Keratinocyte (primary cell): Measurements from ENCODE around the gene PEX1. TPM values are rescaled to one million over a fixed set of nuclear protein-coding genes. Genes with fewer than 3 reads are reported as not detected.

Experiments used
- DNase-seq: peaks from one replicate; pipeline ENCODE4 v3.0.0-alpha.2; 2011; ENCODE audit warnings: low read depth, missing footprints, low spot score
- FAIRE-seq: peaks from 2 replicates; lab custom pipeline; 2011; peaks lifted over from hg19 to GRCh38; lab: Jason Lieb, UNC
- H2AFZ ChIP-seq: 2 replicates; pipeline ENCODE4 v1.6.0; 2012; ENCODE audit warnings: low read length, control low read depth, inconsistent platforms; ENCODE audit not compliant: control insufficient read depth
- H3K27ac ChIP-seq: 2 replicates; pipeline ENCODE4 v1.5.1; 2011; ENCODE audit warnings: low read length; ENCODE audit not compliant: control insufficient read depth, insufficient read depth
- H3K27me3 ChIP-seq: 3 replicates; pipeline ENCODE4 v1.6.0; 2011; ENCODE audit warnings: low read length; ENCODE audit not compliant: control insufficient read depth, insufficient read depth; ENCODE audit errors: extremely low read depth
- H3K36me3 ChIP-seq, 2 experiments: 2 replicates in 1 of 2; 3 replicates in 1 of 2; pipeline ENCODE4 v1.5.1; 2011; ENCODE audit warnings: low read length in 2 of 2, mild to moderate bottlenecking in 1 of 2; ENCODE audit not compliant: control insufficient read depth in 2 of 2, insufficient read depth in 2 of 2; ENCODE audit errors: extremely low read depth in 1 of 2
- H3K4me1 ChIP-seq: 3 replicates; pipeline ENCODE4 v1.5.1; 2011; ENCODE audit warnings: low read length; ENCODE audit not compliant: control insufficient read depth, insufficient read depth; ENCODE audit errors: extremely low read depth
- H3K4me2 ChIP-seq: 3 replicates; pipeline ENCODE4 v1.6.0; 2011; ENCODE audit warnings: low read depth, low read length; ENCODE audit not compliant: control insufficient read depth, insufficient read depth; ENCODE audit errors: extremely low read depth
- H3K4me3 ChIP-seq, 3 experiments: fragments of 200-600 bp in 1 of 3; sonication (generic) in 1 of 3; 2 replicates in 2 of 3; 3 replicates in 1 of 3; pipeline ENCODE4 v1.5.1; 2011 to 2016; ENCODE audit warnings: low read length in 3 of 3, mild to moderate bottlenecking in 3 of 3, control low read depth in 2 of 3, inconsistent platforms in 1 of 3, low read depth in 1 of 3, mixed read lengths in 1 of 3, mixed run types in 1 of 3, moderate library complexity in 1 of 3; ENCODE audit not compliant: control insufficient read depth in 2 of 3, insufficient read depth in 2 of 3; ENCODE audit errors: extremely low read depth in 1 of 3
- H3K79me2 ChIP-seq: 2 replicates; pipeline ENCODE4 v1.6.0; 2012; ENCODE audit warnings: low read length; ENCODE audit not compliant: control insufficient read depth, insufficient read depth
- H3K9ac ChIP-seq: 3 replicates; pipeline ENCODE4 v1.6.0; 2011; ENCODE audit warnings: low read length; ENCODE audit not compliant: control insufficient read depth, insufficient read depth; ENCODE audit errors: extremely low read depth
- H3K9me1 ChIP-seq: 3 replicates; pipeline ENCODE4 v1.6.0; 2011; ENCODE audit warnings: low read length; ENCODE audit not compliant: control insufficient read depth, insufficient read depth; ENCODE audit errors: extremely low read depth
- H3K9me3 ChIP-seq: 2 replicates; pipeline ENCODE4 v1.5.1; 2012; ENCODE audit warnings: low read depth, low read length; ENCODE audit not compliant: control insufficient read depth
- H4K20me1 ChIP-seq: 3 replicates; pipeline ENCODE4 v1.6.0; 2011; ENCODE audit warnings: low read length; ENCODE audit not compliant: control insufficient read depth, insufficient read depth; ENCODE audit errors: extremely low read depth
- CTCF ChIP-seq, 3 experiments: IDR thresholded peaks in 1 of 3; conservative IDR thresholded peaks in 1 of 3; optimal IDR thresholded peaks in 1 of 3; 2 replicates in 2 of 3; 3 replicates in 1 of 3; pipeline versions ENCODE3 to v1.5.1; 2011; ENCODE audit warnings: low read length in 3 of 3, mild to moderate bottlenecking in 3 of 3, moderate library complexity in 2 of 3, control low read depth in 1 of 3, inconsistent platforms in 1 of 3; ENCODE audit not compliant: insufficient read depth in 2 of 3; ENCODE audit errors: extremely low read depth in 1 of 3
- EZH2 ChIP-seq: IDR thresholded peaks from one replicate; pipeline ENCODE4 v1.6.1; 2012; ENCODE audit warnings: inconsistent platforms, mild to moderate bottlenecking, low read length, moderate library complexity
- dilution Hi-C: fragments of 300-500 bp; cut with MboI; formaldehyde crosslinking; loops from one replicate; pipeline ENCODE4 v1.7.0; 2020; ENCODE audit warnings: low sequenced_read_pairs; ENCODE audit not compliant: extremely low pct_ligation_motif_present
- polyA minus RNA-seq, 3 experiments: library from RNA; depleted of rRNA, polyadenylated mRNA; stranded (reverse); fragments of >200 nt; gene quantifications; 1 replicate in 1 of 3; 2 replicates in 1 of 3; 3 replicates in 1 of 3; pipeline ENCODE4 v1.2.3, GENCODE V29; 2011
- polyA plus RNA-seq, 5 experiments: library from polyadenylated mRNA; depleted of rRNA in 3 of 5; stranded (reverse) in 3 of 5; stranded (forward) in 1 of 5; unstranded in 1 of 5; fragments of >200 nt; gene quantifications; 1 replicate in 1 of 5; 2 replicates in 3 of 5; 3 replicates in 1 of 5; pipeline versions ENCODE4 v1.2.1 to v1.2.3, GENCODE V29; 2011 to 2012; ENCODE audit warnings: missing spikeins in 2 of 5, low read depth in 1 of 5, low replicate concordance in 1 of 5

The PEX1 gene
- polyA plus RNA-seq, result 8.2 to 17.4 TPM (median 13.0 TPM) in 3 replicates
- polyA plus RNA-seq (2011; ENCODE audit: low read depth), result 28.0 TPM
- polyA plus RNA-seq (2011; cell fraction: cytosol; rRNA removed), result 4.4 and 7.7 TPM in 2 replicates
- polyA plus RNA-seq (2011; cell fraction: nucleus; rRNA removed), result 17.5 and 26.8 TPM in 2 replicates
- polyA plus RNA-seq (2012; ENCODE audit: low replicate concordance), result 6.7 and 10.0 TPM in 2 replicates
- 4.2 to 12.0 TPM (median 10.0 TPM) in 3 replicates for polyA minus RNA-seq
- polyA minus RNA-seq (2011; cell fraction: cytosol; rRNA and poly(A)+ RNA removed), result 6.7 TPM
- 7.9 and 19.8 TPM in 2 replicates for polyA minus RNA-seq (2011; cell fraction: nucleus; rRNA and poly(A)+ RNA removed)

- H2AFZ ChIP-seq, result peak within 1 kb of the TSS; percentile 99
- H3K9me3 ChIP-seq, result no peaks in the 10 kb centered on the region
- H3K4me3 ChIP-seq, result peak within 1 kb of the TSS; percentile 85 to 99 (median 98)
- peaks cover 11% of the 10 kb centered on the region for H3K4me1 ChIP-seq
- H4K20me1 ChIP-seq, result no peaks in the 10 kb centered on the region
- H3K79me2 ChIP-seq, result peaks cover 31% of the 10 kb centered on the region
- DNase-seq (peak; percentile 86), FAIRE-seq (peak; percentile 63)
- peak within 1 kb of the TSS; percentile 98 for H3K27ac ChIP-seq
- H3K36me3 ChIP-seq, result peaks cover 3 to 8% of the 10 kb centered on the region in 2 experiments
- no peaks in the 10 kb centered on the region for H3K27me3 ChIP-seq
- H3K9me1 ChIP-seq, result no peaks in the 10 kb centered on the region
- TF ChIP-seq CTCF (optimal IDR thresholded peaks at IDR 0.05 in 1 of 3, IDR thresholded peaks at IDR 0.05 in 1 of 3, conservative IDR thresholded peaks at IDR 0.05 in 1 of 3; ENCODE audit: extremely low read depth in 1 of 3, insufficient read depth in 2 of 3, low read length in 3 of 3) (peak; percentile 12 to 85 (median 26)), EZH2 (no peak)
- dilution Hi-C loops, result no loop called here
- H3K4me2 ChIP-seq, result peak within 1 kb of the TSS; percentile 96
- peak within 1 kb of the TSS; percentile 95 for H3K9ac ChIP-seq
Observed at GRCh38 chr7:92528188-92528957, at the start of gene PEX1, which contains the start of gene RBM48. PEX1 (minus strand) TSS chr7:92528520; CDS start chr7:92528435, 85 bp downstream. RBM48 (plus strand) TSS chr7:92528795; CDS start chr7:92528814, 19 bp downstream.

- H3K9me1 ChIP-seq, result no peaks in the 10 kb centered on the region
- H3K27me3 ChIP-seq, result no peaks in the 10 kb centered on the region
- no peak overlapping the region for H3K4me2 ChIP-seq
- H3K4me3 ChIP-seq, result no peak overlapping the region
- no peak overlapping the region for H2AFZ ChIP-seq
- H4K20me1 ChIP-seq, result no peaks in the 10 kb centered on the region
- H3K9ac ChIP-seq, result no peak overlapping the region
- dilution Hi-C loops, result no loop called here
- no peaks in the 10 kb centered on the region for H3K9me3 ChIP-seq
- peaks cover 14% of the 10 kb centered on the region for H3K79me2 ChIP-seq
- no peaks in the 10 kb centered on the region for H3K4me1 ChIP-seq
- no peak for DNase-seq
- H3K36me3 ChIP-seq, result peaks cover 9 to 35% of the 10 kb centered on the region in 2 experiments
- H3K27ac ChIP-seq, result no peak overlapping the region
- TF ChIP-seq CTCF (optimal IDR thresholded peaks at IDR 0.05 in 1 of 3, IDR thresholded peaks at IDR 0.05 in 1 of 3, conservative IDR thresholded peaks at IDR 0.05 in 1 of 3; ENCODE audit: extremely low read depth in 1 of 3, insufficient read depth in 2 of 3, low read length in 3 of 3), result no peak
- no peak for TF ChIP-seq EZH2
- no peak for FAIRE-seq
Observed at GRCh38 chr7:92576296-92576695, 48.0 kb upstream of the PEX1 start.
